ENCODE results near the gene KIF18A.
"Not testable (repeated sequence)": the region's sequence is repeated elsewhere in the genome, so short reads cannot be mapped to it uniquely, and the experiment has no call there.

The KIF18A gene

DNA sequence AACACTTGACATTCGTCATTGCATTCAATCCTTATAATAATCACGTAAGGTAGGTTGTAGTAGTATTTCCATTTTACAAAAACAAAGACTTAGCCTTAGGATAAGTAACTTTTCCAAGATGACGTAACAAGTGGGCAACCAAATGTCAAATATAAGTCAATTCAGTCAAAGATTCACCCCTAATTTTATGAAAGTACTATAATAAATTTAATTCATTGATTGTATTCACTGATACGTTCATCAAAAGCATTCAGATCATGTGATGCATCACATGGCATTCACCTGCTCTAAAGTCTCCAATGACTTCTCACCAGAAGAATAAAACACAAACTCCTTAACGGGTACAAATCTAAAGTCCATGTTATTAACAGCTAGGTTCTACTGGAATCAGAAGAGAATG is 2.1 kb downstream of the KIF18A start:
- no peak for DNase-seq

DNA sequence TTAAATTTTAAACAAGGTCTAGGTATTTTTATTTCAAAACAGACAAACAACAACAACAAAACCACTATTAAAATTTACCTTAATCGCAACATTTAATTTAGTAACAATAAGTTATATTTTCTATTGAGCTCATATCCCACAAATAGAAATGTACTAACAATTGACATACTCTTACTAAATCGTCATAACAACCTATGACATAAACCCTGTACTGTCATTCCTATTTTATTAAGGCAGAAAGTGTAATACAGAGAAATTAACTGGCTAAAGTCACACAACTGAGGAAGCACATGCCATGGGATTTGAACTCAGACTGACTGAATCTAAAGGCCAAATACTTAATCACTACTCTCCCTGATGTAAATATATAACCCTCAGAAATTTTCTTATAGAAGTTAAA is 3.0 kb downstream of the KIF18A start:
- DNase-seq: no peak

- DNase-seq: no peak
These were observed 3.5 kb downstream of the KIF18A start for GRCh38 chr11:28104425-28104824.

- DNase-seq: not testable (repeated sequence)
These were observed 5.7 kb downstream of the KIF18A start for GRCh38 chr11:28102300-28102699.

GRCh38 chr11:28100665-28101064 is 7.3 kb downstream of the KIF18A start:
- no peak for DNase-seq

DNA sequence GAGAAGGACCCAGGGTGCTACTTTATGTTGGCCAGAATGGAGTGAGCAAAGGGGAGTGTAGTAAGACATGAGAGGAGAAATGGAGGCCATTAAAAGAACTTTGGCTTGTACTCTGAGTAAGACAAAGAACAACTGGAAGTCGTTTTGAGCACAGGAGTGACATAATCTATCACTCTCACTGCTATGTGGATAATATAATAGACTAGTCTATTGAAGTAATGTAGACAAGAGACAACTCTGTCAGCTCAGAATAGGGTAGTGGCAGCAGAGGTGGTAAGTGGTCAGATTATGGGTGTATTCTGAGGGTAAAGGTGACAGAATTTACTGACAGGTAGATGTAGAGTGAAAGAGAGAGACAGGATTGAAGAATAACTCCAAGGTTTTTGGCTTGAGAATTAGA is 8.2 kb downstream of the KIF18A start:
- no peak for DNase-seq

GRCh38 chr11:28098257-28098656 is 9.7 kb downstream of the KIF18A start:
- no peak for DNase-seq

DNA sequence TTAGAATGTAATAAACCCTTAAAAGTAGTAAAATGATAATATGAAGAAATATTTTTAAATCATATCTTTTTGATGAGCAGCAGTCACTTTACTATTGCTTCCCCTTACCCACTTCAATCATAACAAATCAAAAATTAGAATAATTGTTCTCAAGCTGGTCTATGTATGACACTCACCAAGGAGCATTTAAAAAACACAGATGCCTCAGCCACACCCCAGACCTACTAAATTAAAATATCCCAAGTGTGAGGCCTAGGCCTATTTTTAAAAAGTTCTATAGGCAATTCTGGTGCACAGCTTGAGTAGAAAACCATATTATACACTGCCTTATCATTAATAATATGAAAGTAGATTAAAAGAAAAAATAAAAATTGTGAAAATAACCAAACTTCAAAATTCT is 15.2 kb downstream of the KIF18A start:
- no peak for DNase-seq

DNA sequence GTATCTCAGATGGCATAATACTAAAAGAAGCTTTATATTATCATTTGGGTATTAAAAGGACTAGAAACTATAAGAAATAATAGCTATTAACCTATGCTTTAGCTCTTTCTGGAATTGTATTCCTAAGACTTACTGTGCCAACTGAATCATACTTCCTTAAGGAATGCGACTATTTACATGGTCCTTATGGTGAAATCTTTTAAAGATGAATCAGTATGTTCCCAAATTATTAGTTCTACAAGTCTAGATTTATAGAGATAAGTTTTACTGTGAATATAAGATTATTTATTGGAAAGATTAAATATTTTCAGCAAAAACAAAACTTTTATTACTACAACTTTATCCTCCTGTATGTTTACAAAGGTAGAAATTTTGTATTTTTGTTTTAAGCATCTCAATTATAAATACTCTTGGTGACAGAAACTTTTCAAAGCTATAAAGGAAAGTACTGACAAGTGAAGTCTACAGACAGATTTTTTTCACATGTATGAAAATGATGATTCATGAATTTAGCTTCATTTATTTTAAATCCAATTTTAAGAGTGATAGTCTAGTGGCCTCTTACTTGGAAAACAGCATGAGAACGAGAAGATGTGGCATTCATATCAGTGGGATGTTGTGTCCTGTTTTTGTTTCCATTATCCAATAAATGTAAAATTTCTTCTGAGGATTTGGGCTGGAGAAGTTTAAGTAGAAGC is 17.8 kb downstream of the KIF18A start:
- DNase-seq: no peak

DNA sequence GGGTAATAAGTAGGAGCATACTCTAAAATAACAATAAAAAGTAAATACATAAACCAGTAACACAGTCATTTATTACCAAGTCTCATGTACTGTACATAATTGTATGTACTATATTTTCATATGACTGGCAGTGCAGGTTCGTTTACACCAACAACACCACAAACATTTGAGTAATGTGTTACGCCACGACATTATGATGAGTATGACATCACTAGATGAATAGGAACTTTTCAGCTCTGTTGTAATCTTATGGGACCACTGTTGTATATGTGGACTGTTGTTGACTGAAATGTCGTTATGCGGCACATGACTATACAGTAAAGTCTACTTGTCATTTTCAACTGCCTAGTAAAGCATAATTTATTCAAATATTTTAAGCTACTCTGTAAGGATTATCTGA is 18.6 kb downstream of the KIF18A start:
- DNase-seq: no peak

DNA sequence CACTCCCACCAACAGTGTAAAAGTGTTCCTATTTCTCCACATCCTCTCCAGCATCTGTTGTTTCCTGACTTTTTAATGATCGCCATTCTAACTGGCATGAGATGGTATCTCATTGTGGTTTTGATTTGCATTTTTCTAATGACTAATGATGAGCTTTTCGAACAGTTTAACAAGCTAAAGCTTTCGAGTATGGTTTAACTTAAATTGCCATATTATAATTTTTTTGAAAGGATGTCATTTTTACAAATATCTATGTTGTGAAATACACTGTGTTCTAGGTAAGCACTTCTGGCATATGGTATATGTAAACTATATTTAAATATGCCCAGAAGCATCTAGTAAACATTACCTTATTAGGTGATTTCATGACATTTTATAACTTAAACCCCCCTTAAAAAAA is 20.3 kb downstream of the KIF18A start:
- DNase-seq: not testable (repeated sequence)

- not testable (repeated sequence) for DNase-seq
These were observed 20.8 kb downstream of the KIF18A start for GRCh38 chr11:28087192-28087591.

DNA sequence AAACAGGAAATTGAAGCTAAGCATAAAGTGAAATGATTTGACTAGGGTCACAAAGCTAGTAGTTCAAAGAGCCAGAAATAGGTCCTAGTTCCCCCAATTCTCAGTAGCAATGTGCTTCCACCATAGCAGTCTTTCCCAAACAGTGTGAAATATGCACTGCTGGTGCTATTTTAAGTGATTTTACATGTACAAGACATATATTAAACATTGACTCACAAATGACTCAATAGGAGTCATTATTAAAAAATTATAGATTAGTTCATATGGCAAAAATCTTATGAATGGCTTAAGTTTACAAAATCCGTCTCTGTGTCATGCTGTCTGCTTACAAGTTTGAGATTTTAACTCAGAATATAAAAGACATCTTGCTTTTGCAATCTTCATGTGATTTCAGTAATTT is 21.4 kb downstream of the KIF18A start:
- no peak for DNase-seq

GRCh38 chr11:28083118-28083517 is 24.8 kb downstream of the KIF18A start:
- no peak for DNase-seq

- no peak for DNase-seq
These were observed 30.4 kb downstream of the KIF18A start for GRCh38 chr11:28077521-28077920.

- DNase-seq: no peak
These were observed 35.6 kb downstream of the KIF18A start for GRCh38 chr11:28072321-28072720.

DNA sequence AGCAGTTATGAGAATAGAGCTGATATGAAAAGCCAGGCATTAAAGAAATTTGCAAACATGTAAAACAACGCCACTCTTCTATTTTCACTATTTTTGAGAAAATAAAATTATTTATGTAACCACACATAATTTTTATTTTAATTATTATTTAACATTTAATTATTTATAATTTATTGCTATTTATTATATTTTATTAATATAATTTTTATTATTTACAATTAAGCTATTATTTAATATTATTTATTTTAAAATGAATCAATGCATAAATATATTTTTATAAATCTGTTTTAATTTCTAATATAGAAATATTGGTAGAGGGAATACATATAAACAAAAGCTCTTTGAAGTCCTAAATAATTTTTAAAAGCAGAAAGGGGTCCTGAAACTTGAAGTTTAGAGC is 36.7 kb downstream of the KIF18A start:
- DNase-seq: no peak

- no peak for DNase-seq
These were observed 49.6 kb downstream of the KIF18A start for GRCh38 chr11:28058333-28058732.

GRCh38 chr11:28054821-28055220 is 53.1 kb downstream of the KIF18A start:
- no peak for DNase-seq

DNA sequence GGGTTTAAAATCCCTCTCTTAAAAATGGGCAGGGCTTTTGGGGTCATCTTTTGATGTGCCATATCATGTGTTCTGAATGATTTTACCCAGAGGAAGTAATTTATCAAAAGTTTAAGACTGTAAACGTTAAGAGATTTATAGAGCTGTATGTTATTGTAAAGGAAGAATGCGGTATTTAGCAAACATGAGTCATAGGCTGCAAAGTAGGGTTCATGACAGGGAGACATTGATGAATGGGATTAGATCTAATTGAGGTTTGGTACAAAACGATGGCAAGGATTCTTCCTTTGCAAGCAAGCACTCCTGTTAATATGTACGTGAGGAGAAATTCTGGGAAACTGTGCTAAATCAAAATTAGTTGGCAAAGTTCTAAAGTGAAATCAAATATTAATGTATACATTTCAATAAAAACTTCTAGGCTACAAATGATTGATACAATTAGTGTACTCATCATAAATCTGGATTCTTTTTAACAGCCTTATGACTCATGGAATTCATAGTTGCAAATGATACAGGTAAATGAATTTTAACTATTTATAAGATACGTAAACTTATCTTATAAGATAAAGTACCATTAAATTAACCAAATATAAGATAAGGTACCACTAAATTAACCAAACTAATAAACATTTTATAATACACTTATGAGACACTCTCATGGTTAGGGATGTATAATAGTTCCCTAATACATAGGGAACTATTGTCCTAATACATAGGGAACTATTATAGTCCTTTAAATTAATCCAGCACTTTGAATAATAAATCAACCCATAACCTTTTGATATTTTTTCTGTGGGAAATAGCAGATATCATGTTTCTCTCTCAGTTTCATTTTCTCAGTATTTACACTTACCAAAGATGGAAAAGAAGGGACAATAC is 58.4 kb downstream of the KIF18A start:
- DNase-seq: no peak

DNA sequence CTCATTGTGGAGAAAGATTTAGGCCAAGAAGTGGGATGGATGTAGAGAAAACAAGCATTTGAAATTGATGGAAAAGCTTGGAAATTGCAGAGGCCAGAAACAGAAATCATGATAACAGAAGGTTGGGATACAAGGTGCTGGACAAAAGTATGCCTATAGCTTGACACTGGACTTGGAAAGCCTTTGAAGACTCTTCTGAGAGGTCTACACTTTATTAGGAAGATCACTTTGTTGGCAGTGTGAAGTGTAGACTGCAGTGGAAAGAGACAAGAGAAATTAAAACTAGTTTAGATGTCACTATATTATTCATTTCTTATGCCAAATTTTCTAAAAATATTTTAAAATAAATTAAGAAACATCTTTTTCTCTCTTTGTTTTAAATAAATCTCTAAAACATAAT is 59.1 kb downstream of the KIF18A start:
- no peak for DNase-seq

- DNase-seq: no peak
These were observed 63.8 kb downstream of the KIF18A start for GRCh38 chr11:28043930-28044709.

GRCh38 chr11:28040384-28040783 is 67.6 kb downstream of the KIF18A start:
- DNase-seq: no peak

DNA sequence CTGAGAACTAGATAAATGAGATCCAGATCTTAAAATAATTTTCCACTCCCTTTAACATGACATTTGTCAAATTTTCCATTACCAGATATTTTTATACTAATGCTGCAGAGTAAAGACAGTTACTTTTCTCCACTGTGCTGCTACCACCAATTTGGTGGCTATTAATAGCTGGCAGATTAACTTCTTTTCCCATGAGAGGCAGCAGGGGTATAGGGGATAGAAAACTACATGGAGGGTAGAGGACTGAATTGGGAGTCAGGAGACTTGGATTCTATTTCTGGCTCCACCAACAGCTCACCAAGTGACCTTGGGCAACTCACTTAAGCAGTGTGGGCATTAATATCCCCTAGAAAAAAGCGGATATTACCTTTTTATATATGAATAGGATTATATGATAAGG is 69.2 kb downstream of the KIF18A start:
- no peak for DNase-seq

All from activated effector memory CD4-positive, alpha-beta T cell treated with anti-CD3 and anti-CD28 coated beads, Interleukin-2, amount 50 U/mL, for 16 hours (primary cell).